Upper lobe of left lung (tissue), 6 donors: ENCODE data around the gene KCNIP3. TPM values are rescaled to one million over a fixed set of nuclear protein-coding genes. Genes with fewer than 3 reads are reported as not detected.

Experiments used
- ATAC-seq, 2 donors: fragments of 200-7000 bp; cut with Tn5 transposase; one replicate each; pipeline ENCODE4 v1.9.1; 2022; ENCODE audit warnings: mild to moderate bottlenecking in 2 of 2, moderate library complexity in 2 of 2; ENCODE audit not compliant: low FRiP score in 2 of 2
- DNase-seq, 2 donors: peaks; one replicate each; pipeline ENCODE4 v3.0.0-alpha.2; 2019 to 2020
- H3K27ac ChIP-seq, 4 donors: fragments of 200-600 bp; sonication (generic); one replicate each; pipeline ENCODE4 v1.5.1; 2016 to 2019
- H3K27me3 ChIP-seq, 4 donors: fragments of 200-600 bp; sonication (generic); one replicate each; pipeline ENCODE4 v1.5.1; 2017 to 2019
- H3K36me3 ChIP-seq, 4 donors: fragments of 200-600 bp; sonication (generic); one replicate each; pipeline ENCODE4 v1.5.1; 2016 to 2019
- H3K4me1 ChIP-seq, 4 donors: fragments of 200-600 bp; sonication (generic); one replicate each; pipeline ENCODE4 v1.5.1; 2018 to 2019
- H3K4me3 ChIP-seq, 4 donors: fragments of 200-600 bp; sonication (generic); one replicate each; pipeline ENCODE4 v1.5.1; 2017 to 2019; ENCODE audit warnings: mild to moderate bottlenecking in 2 of 4, moderate library complexity in 1 of 4
- H3K9me3 ChIP-seq, 4 donors: fragments of 200-600 bp; sonication (generic); one replicate each; pipeline ENCODE4 v1.5.1; 2018 to 2019
- EP300 ChIP-seq, 4 donors: sonication (generic); formaldehyde crosslinking; IDR thresholded peaks; one replicate each; pipeline ENCODE4 v1.5.1; 2017; ENCODE audit warnings: antibody characterized with exemption in 4 of 4, control low read depth in 2 of 4
- POLR2A ChIP-seq, 4 donors: fragments of 450-650 bp; IDR thresholded peaks; one replicate each; pipeline ENCODE4 v1.5.1; 2016 to 2017; ENCODE audit warnings: antibody characterized with exemption in 4 of 4, mild to moderate bottlenecking in 2 of 4
- POLR2AphosphoS5 ChIP-seq, 2 donors: sonication (generic); formaldehyde crosslinking; IDR thresholded peaks; one replicate each; pipeline ENCODE4 v1.5.1; 2017; ENCODE audit warnings: antibody characterized with exemption in 2 of 2
- WGBS, 2 donors: methylation state at CpG; one replicate each; pipeline ENCODE4 v1.1.5; 2017 to 2018; 5-methylcytosine and 5-hydroxymethylcytosine counted together
- total RNA-seq, 6 donors: library from RNA; depleted of rRNA in 4 of 6; stranded (reverse); fragments of >200 nt in 4 of 6; gene quantifications; one replicate each; pipeline versions ENCODE4 v1.1.0 to v1.2.1, GENCODE V29; 2016 to 2021
- TF ChIP-seq, protein P1 (sequence below), 6 experiments: fragments of 450-650 bp in 4 of 6; fragments of 200-600 bp in 2 of 6; sonication (generic) in 2 of 6; IDR thresholded peaks; one replicate each; pipeline ENCODE4 v1.5.1; 2016 to 2019; ENCODE audit warnings: antibody characterized with exemption in 6 of 6
- donor health status: DM: no; HTN: no; CAD: no; lungs with moderate emphysema.
- donor health status: DM: no; HTN: yes; CAD: no; lungs with severe emphysema.

The KCNIP3 gene
- total RNA-seq, 6 donors from 2014 or later, result 1.0 to 5.9 (median 2.5) TPM

DNA sequence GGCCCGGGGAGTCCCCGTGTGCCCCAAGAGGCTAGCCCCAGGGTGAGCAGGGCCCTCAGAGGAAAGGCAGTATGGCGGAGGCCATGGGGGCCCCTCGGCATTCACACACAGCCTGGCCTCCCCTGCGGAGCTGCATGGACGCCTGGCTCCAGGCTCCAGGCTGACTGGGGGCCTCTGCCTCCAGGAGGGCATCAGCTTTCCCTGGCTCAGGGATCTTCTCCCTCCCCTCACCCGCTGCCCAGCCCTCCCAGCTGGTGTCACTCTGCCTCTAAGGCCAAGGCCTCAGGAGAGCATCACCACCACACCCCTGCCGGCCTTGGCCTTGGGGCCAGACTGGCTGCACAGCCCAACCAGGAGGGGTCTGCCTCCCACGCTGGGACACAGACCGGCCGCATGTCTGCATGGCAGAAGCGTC is 88.4 kb downstream of the KCNIP3 start:
- no peak for ATAC-seq
- H3K4me3 ChIP-seq, result no peak overlapping the region
- TF ChIP-seq POLR2AphosphoS5 (IDR thresholded peaks at IDR 0.05) (no peak), EP300 (IDR thresholded peaks at IDR 0.05) (no peak), POLR2A (IDR thresholded peaks at IDR 0.05) (no peak)
- TF ChIP-seq, protein P1, sequence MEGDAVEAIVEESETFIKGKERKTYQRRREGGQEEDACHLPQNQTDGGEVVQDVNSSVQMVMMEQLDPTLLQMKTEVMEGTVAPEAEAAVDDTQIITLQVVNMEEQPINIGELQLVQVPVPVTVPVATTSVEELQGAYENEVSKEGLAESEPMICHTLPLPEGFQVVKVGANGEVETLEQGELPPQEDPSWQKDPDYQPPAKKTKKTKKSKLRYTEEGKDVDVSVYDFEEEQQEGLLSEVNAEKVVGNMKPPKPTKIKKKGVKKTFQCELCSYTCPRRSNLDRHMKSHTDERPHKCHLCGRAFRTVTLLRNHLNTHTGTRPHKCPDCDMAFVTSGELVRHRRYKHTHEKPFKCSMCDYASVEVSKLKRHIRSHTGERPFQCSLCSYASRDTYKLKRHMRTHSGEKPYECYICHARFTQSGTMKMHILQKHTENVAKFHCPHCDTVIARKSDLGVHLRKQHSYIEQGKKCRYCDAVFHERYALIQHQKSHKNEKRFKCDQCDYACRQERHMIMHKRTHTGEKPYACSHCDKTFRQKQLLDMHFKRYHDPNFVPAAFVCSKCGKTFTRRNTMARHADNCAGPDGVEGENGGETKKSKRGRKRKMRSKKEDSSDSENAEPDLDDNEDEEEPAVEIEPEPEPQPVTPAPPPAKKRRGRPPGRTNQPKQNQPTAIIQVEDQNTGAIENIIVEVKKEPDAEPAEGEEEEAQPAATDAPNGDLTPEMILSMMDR (IDR thresholded peaks at IDR 0.05), result no peak
- H3K9me3 ChIP-seq, result no peaks in the 10 kb centered on the region
- no peaks in the 10 kb centered on the region for H3K36me3 ChIP-seq
- H3K4me1 ChIP-seq, result peaks cover 0 to 19% (median 4%) of the 10 kb centered on the region in 4 donors
- peak in 1 of 2 donors; percentile 69 for DNase-seq
- no peak overlapping the region for H3K27ac ChIP-seq
- WGBS, 2 donors, result 89% methylated on average over 9 to 12 of the region's 12 CpGs
- H3K27me3 ChIP-seq, result no peaks in the 10 kb centered on the region

DNA sequence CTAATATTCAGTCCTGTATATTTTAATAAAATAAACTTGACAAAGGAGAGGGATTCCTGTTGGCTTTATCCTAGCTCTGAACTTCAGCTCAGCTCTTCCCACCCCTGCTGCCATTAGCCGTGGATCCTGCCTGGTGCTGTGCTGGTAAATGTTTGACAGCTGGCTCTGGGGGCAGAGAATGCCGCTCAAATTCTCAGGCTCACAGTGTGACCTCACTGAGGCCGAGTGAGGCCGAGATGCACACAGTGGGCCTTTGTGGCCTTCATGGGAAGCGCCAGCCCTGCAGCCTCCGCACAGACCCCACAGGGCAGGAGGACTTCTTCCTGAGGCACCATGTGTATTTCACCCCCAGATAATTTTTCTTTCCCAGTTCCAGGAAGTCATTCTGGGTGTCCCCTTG is 88.9 kb downstream of the KCNIP3 start:
- ATAC-seq (no peak), DNase-seq (no peak)
- Histone ChIP-seq H3K36me3 (no peaks in the 10 kb centered on the region), H3K4me1 (peaks cover 0 to 19% (median 4%) of the 10 kb centered on the region in 4 donors), H3K27ac (no peak overlapping the region), H3K27me3 (no peaks in the 10 kb centered on the region), H3K9me3 (no peaks in the 10 kb centered on the region), H3K4me3 (no peak overlapping the region)
- TF ChIP-seq POLR2AphosphoS5 (IDR thresholded peaks at IDR 0.05) (no peak), POLR2A (IDR thresholded peaks at IDR 0.05) (no peak), EP300 (IDR thresholded peaks at IDR 0.05) (no peak)
- TF ChIP-seq, protein P1 (IDR thresholded peaks at IDR 0.05), result no peak
- 78 to 86% methylated on average over 6 of the region's 6 CpGs for WGBS, 2 donors

DNA sequence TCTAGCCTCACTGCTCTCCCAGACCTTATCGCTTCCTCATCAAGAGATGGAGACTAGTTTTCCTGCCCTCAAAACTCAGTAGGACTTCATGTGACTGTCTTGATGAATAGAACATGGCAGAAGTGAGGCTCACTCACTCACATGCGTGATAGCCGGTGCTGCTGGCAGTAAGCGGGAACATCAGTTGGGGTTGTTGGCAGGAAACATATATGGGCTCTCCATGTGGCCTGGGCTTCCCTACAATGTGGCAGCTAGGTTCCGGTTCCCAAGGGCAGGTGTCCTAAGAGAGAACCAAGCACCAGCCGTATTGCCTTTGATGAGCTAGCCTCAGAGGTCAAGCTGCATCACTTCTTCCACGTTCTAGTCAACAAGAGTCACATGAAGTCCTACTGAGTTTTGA is 90.2 kb downstream of the KCNIP3 start:
- no peaks in the 10 kb centered on the region for H3K36me3 ChIP-seq
- no peak overlapping the region for H3K4me3 ChIP-seq
- H3K9me3 ChIP-seq, result no peaks in the 10 kb centered on the region
- H3K27me3 ChIP-seq, result no peaks in the 10 kb centered on the region
- DNase-seq (no peak), ATAC-seq (no peak)
- TF ChIP-seq, protein P1 (IDR thresholded peaks at IDR 0.05), result no peak
- no peak for TF ChIP-seq EP300 (IDR thresholded peaks at IDR 0.05)
- TF ChIP-seq POLR2AphosphoS5 (IDR thresholded peaks at IDR 0.05), result no peak
- peaks cover 0 to 19% (median 4%) of the 10 kb centered on the region in 4 donors for H3K4me1 ChIP-seq
- 85 to 86% methylated on average over 7 of the region's 7 CpGs for WGBS, 2 donors
- no peak overlapping the region for H3K27ac ChIP-seq

DNA sequence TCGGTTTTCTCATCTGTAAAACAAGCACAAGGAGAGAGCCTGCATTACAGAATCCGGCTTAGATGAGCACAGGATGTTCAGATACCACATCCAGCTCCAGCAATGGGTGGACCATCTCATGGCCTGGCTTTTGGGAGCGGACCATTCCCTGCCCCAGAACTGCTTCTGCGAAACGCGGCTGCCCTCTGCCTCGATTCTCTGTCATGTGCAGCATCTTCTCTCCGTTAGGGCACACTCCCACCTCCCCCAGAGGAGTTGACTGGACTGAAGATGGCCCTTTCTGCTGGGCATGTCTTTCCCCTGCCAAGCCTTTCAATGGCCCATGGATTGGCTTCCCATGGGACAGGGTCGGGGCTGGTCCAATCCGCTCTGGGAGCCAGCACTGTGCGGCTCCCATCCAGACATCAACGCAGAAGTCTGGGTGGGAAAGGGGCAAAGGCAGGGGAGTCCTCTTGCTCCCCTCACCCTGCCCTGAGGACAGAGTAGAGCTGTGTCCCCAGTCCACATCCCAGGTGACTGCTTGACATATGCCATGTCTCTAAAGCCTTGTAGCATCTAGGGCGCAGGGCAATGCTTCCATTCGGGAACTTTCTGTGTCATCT is 91.0 kb downstream of the KCNIP3 start:
- no peaks in the 10 kb centered on the region for H3K27me3 ChIP-seq
- no peak for DNase-seq
- no peaks in the 10 kb centered on the region for H3K9me3 ChIP-seq
- WGBS, 2 donors, result 83 to 88% methylated on average over 14 of the region's 14 CpGs
- peaks cover 0 to 19% (median 4%) of the 10 kb centered on the region in 4 donors for H3K4me1 ChIP-seq
- H3K36me3 ChIP-seq, result no peaks in the 10 kb centered on the region
- no peak for TF ChIP-seq POLR2A (IDR thresholded peaks at IDR 0.05)
- no peak for TF ChIP-seq EP300 (IDR thresholded peaks at IDR 0.05)
- TF ChIP-seq, protein P1 (IDR thresholded peaks at IDR 0.05), result no peak
- no peak for TF ChIP-seq POLR2AphosphoS5 (IDR thresholded peaks at IDR 0.05)
- no peak overlapping the region for H3K27ac ChIP-seq
- H3K4me3 ChIP-seq, result no peak overlapping the region
- ATAC-seq, result no peak

DNA sequence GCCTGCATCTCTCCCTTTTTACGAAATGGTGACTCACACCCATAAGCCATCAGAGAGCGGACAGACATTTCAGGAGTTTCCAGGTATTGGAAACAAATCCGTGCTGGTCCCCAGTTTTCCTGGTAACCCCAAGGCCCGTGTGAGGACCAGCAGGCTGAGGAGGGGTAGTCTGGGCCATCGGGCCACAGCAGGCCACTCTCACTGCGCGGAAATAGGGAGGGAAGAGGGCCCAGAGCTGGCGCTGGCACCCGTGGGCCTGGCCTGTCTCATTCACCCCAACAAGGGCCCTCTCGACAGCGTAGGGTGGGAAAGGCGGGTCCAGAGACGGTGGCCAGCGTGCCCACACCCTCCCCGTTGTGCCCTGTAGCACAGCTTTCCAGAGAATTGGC is 91.7 kb downstream of the KCNIP3 start:
- no peak for TF ChIP-seq EP300 (IDR thresholded peaks at IDR 0.05)
- no peak for TF ChIP-seq POLR2A (IDR thresholded peaks at IDR 0.05)
- no peak for TF ChIP-seq POLR2AphosphoS5 (IDR thresholded peaks at IDR 0.05)
- TF ChIP-seq, protein P1 (IDR thresholded peaks at IDR 0.05), result no peak
- H3K27me3 ChIP-seq, result no peaks in the 10 kb centered on the region
- H3K4me1 ChIP-seq, result peaks cover 0 to 19% (median 4%) of the 10 kb centered on the region in 4 donors
- DNase-seq (no peak), ATAC-seq (peak in 1 of 2 donors; percentile 2)
- no peaks in the 10 kb centered on the region for H3K36me3 ChIP-seq
- no peaks in the 10 kb centered on the region for H3K9me3 ChIP-seq
- H3K27ac ChIP-seq, result no peak overlapping the region
- H3K4me3 ChIP-seq, result no peak overlapping the region
- 40 to 41% methylated on average over 11 to 15 of the region's 15 CpGs for WGBS, 2 donors
